Ramos (cell line): ENCODE data around the gene SP2.

Source experiments
- in situ Hi-C: fragments of 300-500 bp; cut with MboI; formaldehyde crosslinking; loops from one replicate; pipeline ENCODE4 v1.14.3; 2022; ENCODE audit warnings: low sequenced_read_pairs; ENCODE audit not compliant: unreplicated experiment

The SP2 gene

DNA sequence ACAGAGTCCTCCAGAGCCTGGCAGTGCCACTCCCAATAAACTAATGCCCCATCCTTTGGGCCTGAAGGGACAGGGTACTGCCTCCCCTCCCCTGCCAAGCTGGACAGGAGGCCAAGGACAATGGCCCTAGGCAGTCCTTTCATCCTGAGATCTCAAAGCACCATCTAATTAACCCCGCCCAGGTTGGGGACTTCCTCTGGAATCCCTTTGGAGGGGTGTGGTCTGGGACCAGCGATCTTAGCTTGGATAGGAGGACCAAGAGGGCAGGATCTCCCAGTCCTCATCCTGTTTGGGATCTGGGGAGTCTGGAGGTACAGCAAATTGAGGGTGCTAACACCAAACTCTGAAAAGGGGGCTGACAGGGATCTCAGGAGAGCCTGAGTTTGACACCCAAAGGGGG lies 26.9 kb upstream of the SP2 start:
- in situ Hi-C loops = no loop called here

- in situ Hi-C loops = no loop called here
Measured at GRCh38 chr17:47870056-47870455, 26.0 kb upstream of the SP2 start.

DNA sequence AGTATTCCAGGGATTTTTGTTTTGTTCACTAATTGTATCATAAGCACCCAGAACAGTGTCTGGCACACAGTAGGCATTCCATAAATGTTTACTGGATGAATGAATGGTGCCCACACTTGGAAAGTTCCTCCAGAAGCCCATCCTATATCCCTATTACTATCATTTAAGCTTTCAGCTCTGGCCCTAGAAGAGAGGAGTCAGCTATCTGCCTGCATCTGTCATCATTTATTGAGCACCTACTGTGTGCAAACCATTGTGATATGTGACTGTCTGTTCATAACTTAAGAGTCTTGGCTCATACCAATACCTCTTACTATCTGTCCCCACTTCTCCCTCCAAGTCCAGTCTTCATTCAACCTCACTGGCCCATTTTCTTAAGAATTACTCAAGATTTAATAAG lies 25.0 kb upstream of the SP2 start:
- in situ Hi-C loops = no loop called here

- in situ Hi-C loops = no loop called here
Measured at GRCh38 chr17:47872019-47872650, 23.9 kb upstream of the SP2 start.

DNA sequence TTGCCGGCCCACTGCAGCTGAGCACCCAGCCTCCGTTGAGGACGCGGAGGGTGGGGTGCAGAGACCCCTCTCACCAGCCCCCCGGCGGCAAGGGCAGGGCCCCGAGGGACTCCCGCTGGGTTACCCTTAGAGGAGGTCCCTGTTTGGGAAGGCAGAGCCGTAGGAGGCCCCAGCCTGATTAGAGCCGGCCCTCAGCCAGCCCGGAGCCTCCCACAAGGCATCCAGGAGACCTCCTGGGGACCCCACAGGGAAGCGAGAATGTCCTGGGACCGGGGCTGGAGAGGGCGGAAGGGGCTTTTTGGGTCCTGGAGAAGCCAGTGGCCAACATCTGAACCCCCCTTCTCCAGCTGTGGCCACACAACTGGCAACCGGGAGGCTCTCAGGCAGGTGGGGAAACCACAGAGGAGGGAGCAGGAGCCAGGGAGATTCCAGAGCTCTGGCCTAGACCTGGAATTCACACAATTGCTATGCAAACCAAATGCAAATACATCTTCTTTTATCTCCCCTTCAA lies 23.3 kb upstream of the SP2 start:
- in situ Hi-C loops = no loop called here

DNA sequence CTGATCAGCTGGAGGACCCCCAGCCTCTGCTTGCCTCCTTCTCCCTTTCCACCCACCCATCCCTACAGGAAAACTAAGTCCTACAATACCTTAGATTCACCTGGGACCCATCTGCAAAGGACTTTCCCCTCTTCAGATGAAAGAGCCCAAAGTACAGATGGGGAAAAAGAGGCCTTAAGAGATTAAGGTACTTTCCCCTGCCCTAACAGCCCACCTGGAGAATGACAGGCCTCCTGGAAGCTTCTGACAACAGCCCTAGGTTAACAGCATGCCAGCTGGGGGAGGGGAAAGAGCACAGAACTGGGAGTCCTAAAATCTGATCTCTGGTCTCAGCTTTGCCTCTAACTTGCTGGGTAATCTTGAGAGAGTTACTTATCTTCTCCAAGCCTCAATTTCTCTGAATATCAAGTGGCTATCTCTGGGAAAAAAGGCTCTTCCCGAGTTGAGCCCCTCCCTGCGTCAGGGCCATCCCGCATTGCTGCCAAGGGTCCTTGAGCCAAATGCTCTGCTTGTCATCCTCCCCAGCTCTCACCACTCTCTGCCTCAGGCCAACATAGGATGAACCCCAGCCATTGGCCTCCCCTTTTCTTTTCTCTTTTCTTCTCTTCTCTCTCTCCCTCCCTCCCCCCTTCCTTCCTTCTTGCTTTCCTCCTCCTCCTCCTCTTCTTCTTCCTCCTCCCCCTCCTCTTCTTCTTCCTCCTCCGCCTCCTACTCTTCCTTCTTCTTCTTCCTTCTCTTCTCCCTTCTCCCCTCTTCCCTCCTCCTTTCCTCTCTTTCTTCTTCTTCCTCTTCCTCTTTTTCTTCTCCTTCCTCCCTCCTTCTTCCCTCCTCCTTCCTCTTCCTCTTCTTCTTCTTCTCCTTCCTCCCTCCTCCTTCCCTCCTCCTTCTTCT lies 22.6 kb upstream of the SP2 start:
- in situ Hi-C loops = no loop called here

DNA sequence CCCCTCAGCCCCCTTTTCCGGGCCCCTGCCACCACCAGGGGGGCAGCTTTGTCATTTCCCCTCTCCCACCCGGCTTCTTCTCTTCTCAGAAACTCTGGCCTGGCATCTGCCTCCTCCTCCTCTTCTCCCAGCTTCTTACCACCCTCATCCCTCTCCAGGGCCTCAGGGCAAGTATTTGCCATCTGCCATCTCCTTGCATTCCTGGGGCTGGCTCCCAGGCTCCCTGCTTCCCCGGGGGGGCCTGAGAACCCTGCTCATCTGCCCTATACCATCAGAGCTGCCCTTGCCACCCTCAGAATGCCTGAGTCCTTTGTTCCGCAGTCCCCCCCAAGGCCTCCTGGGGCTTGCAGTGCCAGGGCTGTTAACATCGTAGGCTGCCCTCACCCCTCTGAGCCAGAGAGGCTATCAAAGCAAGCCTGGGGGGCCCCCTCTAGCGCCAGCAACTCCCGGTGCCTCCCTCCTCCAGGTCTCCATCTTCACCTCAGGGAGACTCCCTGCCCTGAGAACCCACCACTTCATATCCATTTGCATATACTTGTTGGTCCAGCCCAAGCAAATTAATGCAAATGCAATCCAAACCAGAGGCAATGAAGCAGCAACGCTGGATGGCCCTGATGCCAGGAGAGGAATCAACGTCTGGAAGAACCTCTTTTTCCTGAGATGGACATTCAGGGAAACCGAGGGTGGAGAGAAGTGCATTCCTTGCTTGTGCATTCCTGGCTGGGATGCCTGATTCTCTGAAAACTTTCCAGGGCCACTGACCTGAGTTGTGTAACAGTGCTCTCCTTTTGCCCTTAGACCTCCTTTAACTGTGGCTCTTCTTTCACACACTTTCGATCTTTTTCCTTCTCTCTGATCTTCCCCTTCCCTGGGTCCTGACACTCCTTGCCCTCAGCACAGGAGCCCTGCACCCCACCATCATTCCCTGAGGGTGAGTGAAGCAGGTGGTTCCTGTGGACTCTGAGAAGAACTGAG lies 20.7 kb upstream of the SP2 start:
- in situ Hi-C loops = no loop called here

- in situ Hi-C loops = no loop called here
Measured at GRCh38 chr17:47877368-47878034, 18.5 kb upstream of the SP2 start.

GRCh38 chr17:47878203-47879027 lies 17.6 kb upstream of the SP2 start:
- in situ Hi-C loops = no loop called here

DNA sequence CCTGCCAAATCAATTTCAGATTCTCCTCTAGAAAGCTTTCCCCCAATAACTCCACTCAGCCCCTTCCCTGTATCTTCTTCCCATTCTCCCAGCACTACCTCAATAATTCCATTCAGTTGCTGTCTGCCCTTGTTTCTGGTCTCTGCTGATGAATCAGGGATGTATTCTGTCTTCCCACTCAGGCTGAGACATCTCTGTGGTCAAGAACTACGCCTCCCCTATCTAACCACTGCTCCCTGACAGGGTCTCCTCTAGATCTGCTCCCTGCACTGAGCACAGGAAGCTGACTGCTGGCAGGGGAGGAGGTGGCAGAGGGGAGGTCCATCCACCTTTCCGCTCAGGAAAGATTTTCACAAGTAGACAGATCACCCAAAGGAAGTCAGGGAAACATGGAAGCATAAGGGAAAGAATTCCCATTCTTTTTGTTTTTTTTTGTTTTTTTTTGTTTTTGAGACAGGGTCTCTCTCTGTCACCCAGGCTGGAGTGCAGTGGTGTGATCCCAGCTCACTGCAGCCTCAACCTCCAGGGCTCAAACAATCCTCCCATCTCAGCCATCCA lies 16.9 kb upstream of the SP2 start:
- in situ Hi-C loops = no loop called here

GRCh38 chr17:47879776-47880454 lies 16.1 kb upstream of the SP2 start:
- in situ Hi-C loops = no loop called here

DNA sequence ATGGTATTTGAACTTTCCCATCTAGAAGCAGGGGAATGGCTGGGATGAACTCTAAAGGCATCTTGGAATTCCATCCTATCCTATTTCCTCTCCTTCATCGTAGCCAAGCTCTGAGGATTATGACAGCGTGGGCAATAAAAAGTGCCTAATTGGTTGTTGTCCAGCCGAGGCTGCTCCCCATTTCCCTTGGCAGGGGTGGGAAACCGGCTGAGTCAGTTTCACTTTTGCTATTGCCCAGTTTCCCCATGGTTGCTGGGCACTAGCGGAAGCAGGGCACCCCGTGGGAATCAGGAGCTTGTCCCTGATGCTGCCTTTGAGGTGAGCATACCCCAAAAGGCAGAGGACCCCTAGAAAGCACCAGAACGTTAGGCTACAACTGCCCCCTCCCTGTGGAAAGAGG lies 13.8 kb upstream of the SP2 start:
- in situ Hi-C loops = no loop called here

DNA sequence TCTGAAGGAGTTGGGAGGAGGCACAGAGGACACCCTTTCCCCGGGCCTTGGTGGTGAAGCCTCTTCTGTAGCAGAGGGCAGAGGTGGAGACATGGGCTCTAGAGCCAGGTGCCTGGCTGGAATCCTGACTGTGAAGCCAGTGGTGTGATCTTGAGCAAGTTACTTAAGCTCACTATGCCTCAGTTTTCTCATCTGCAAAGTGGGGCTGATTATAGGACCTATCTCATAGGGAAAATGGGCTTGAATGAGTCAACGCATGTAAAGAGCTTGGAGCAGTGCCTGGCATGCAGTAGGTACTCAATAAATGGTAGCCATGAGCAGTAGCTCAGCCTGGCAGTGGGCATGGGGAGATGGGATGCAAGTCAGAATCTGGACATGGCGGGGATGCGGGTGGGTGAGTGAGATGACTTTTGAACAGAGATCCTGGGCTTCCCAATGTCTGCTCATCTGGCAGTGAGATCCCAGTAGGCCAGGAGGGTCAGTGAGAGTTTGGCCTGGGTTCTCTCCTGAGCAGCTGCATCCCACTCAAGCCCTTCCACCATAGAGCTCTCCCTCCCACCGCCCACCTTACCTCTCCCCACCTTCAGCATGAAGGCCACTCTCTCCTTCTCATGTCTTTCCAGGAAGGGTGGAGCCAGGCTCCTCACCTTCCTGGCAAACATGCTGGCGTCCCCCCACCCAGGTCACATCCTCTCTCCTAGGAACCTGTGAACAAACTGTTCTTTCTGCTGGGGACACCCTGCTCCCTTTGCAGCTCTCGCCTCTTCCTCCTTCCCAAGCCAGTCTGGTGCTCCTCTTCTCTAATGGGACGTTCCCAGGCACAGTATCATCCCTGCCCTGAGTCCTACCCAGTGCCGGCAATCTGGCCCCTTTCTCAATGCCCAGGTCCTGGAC lies 13.1 kb upstream of the SP2 start:
- in situ Hi-C loops = no loop called here

GRCh38 chr17:47883589-47884426 lies 12.2 kb upstream of the SP2 start:
- in situ Hi-C loops = no loop called here

DNA sequence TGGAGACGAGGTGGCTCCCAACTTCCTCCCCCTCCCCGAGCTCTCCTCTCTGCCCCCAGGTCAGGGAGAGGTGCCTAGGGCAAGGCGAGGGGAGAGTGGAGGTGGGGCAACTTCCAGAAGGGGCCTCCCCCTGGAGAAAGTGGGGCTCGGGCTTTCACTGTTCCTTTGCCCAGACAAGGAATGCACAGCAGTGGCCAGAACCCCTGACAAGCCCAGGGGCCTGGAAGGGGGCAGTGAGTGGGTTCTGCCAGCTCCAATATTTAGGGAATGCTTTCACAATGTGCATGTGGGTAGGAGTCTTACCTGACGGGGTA lies 11.7 kb upstream of the SP2 start:
- in situ Hi-C loops = no loop called here

- in situ Hi-C loops = no loop called here
Measured at GRCh38 chr17:47884905-47885730, 10.9 kb upstream of the SP2 start.
